Ovary (tissue), 9 donors: Measurements from ENCODE around the gene HOXA4. TPM values are rescaled to one million over a fixed set of nuclear protein-coding genes. Genes with fewer than 3 reads are reported as not detected.

ENCODE experiments used
- DNase-seq, 5 donors: peaks; one replicate each; pipeline ENCODE4 v3.0.0-alpha.2; 2019 to 2020
- H3K27ac ChIP-seq, 2 donors: fragments of 200-600 bp; one replicate each; pipeline versions ENCODE4 v1.5.1 to v1.8.0; 2019 to 2022
- H3K27me3 ChIP-seq: fragments of 200-600 bp; one replicate; pipeline ENCODE4 v1.8.0; 2022
- H3K36me3 ChIP-seq: fragments of 200-600 bp; sonication (generic); one replicate; pipeline ENCODE4 v1.5.1; 2019
- H3K4me1 ChIP-seq: one replicate; pipeline ENCODE4 v1.8.1; 2013; ENCODE audit warnings: mild to moderate bottlenecking, moderate library complexity; ENCODE audit not compliant: insufficient read depth
- H3K4me3 ChIP-seq: fragments of 200-600 bp; sonication (generic); one replicate; pipeline ENCODE4 v1.5.1; 2017
- H3K9me3 ChIP-seq, 2 donors: fragments of 200-600 bp in 1 of 2; sonication (generic) in 1 of 2; one replicate each; pipeline versions ENCODE4 v1.5.1 to v1.8.1; 2013 to 2019; ENCODE audit warnings: mild to moderate bottlenecking in 1 of 2, moderate library complexity in 1 of 2
- CTCF ChIP-seq, 3 donors: fragments of 450-650 bp in 2 of 3; fragments of 200-600 bp in 1 of 3; IDR thresholded peaks; one replicate each; pipeline versions ENCODE4 v1.5.1 to v1.8.0; 2016 to 2022; ENCODE audit warnings: antibody characterized with exemption in 3 of 3, mild to moderate bottlenecking in 1 of 3
- EP300 ChIP-seq: sonication (generic); formaldehyde crosslinking; IDR thresholded peaks from one replicate; pipeline ENCODE4 v1.6.1; 2017; ENCODE audit warnings: antibody characterized with exemption
- POLR2A ChIP-seq: fragments of 450-650 bp; IDR thresholded peaks from one replicate; pipeline ENCODE4 v1.6.1; 2017; ENCODE audit warnings: antibody characterized with exemption, mild to moderate bottlenecking, moderate library complexity
- WGBS, 3 donors: extraction: QIAGEN DNeasy Blood & Tissue Kit in 1 of 3; methylation state at CpG; one replicate each; pipeline versions ENCODE4 v1.1.5 to v1.1.7; 2013 to 2017; 5-methylcytosine and 5-hydroxymethylcytosine counted together
- intact Hi-C, 4 donors: fragments of 100-400 bp; cut with DNase I; formaldehyde crosslinking; loops; one replicate each; pipeline versions ENCODE4 v1.11.0 to v1.15.1; 2022 to 2023
- polyA plus RNA-seq, 2 donors: library from polyadenylated mRNA; stranded (reverse); fragments of 200-250 nt in 1 of 2; fragments of 350-450 nt in 1 of 2; fragmentation: Illumina TruSeq in 1 of 2; extraction: RNeasy Lipid Tissue Mini Kit (QIAGEN cat#74804) in 1 of 2; gene quantifications; one replicate each; pipeline ENCODE4 v1.2.3, GENCODE V29; 2013 to 2014
- total RNA-seq, 7 donors: library from RNA; depleted of rRNA in 2 of 7; stranded (reverse); fragments of >200 nt in 2 of 7; fragmentation: NEBNext Ultra II Directional in 3 of 7; extraction: Animal tissue kit (Norgen Biotek cat#: 25700) in 3 of 7; gene quantifications; one replicate each; pipeline versions ENCODE4 v1.1.0 to v1.2.4, GENCODE V29; 2016 to 2023
- donor health status: DM: no; HTN: no; CAD: no; lungs with moderate emphysema.
- donor health status: DM: no; HTN: no; CAD: no.
- donor health status: Bipolar disorder and iron deficiency.
- donor health status: DM: yes; HTN: yes; CAD: no.
- donor health status: DM: no; HTN: no; CAD: no.
- donor health status: DM: yes; HTN: yes; CAD: no.

HOXA4 gene
- total and polyA plus RNA-seq, 9 donors = 0.22 to 34.0 (median 3.5) TPM

- TF ChIP-seq EP300 (no peak), POLR2A (no peak), CTCF (IDR thresholded peaks at IDR 0.05) (no peak)
- no peak overlapping the region for H3K27ac ChIP-seq
- WGBS, 3 donors = 18 to 38% (median 21%) methylated on average over 48 of the region's 48 CpGs
- H3K4me3 ChIP-seq = peak overlapping the region; percentile 61
- intact Hi-C loops = loop anchor here in 2 of 4 donors (5.0 to 10.0 kb wide), 3 partner anchors 788 to 1260 kb away; partner anchors contain the start of genes CBX3 (in 1 of the 2) and HNRNPA2B1 (in 1 of the 2)
- DNase-seq = peak in 3 of 5 donors; percentile 3 to 30 (median 26)
- peaks cover 3% of the 10 kb centered on the region for H3K27me3 ChIP-seq
- peaks cover 0 to 3% of the 10 kb centered on the region in 2 donors for H3K9me3 ChIP-seq
- peaks cover 6% of the 10 kb centered on the region for H3K4me1 ChIP-seq
- no peaks in the 10 kb centered on the region for H3K36me3 ChIP-seq
Observed at GRCh38 chr7:27154901-27155815, 24.6 kb upstream of the HOXA4 start.

GRCh38 chr7:27154369-27154768, 23.8 kb upstream of the HOXA4 start:
- Histone ChIP-seq H3K27ac (no peak overlapping the region), H3K9me3 (peaks cover 0 to 3% of the 10 kb centered on the region in 2 donors), H3K4me3 (peak overlapping the region; percentile 61), H3K36me3 (no peaks in the 10 kb centered on the region), H3K4me1 (peaks cover 6% of the 10 kb centered on the region), H3K27me3 (peaks cover 3% of the 10 kb centered on the region)
- TF ChIP-seq POLR2A (no peak), CTCF (IDR thresholded peaks at IDR 0.05) (no peak), EP300 (no peak)
- 72 to 81% (median 73%) methylated on average over 10 of the region's 10 CpGs for WGBS, 3 donors
- intact Hi-C loops = loop anchor here in 1 of 4 donors (10.0 kb wide), 2 partner anchors 950 to 1260 kb away; partner anchors contain the start of genes CBX3 and HNRNPA2B1
- peak in 3 of 5 donors; percentile 6 to 22 (median 15) for DNase-seq

- H3K27me3 ChIP-seq = peaks cover 3% of the 10 kb centered on the region
Observed at GRCh38 chr7:27153526-27153925, 23.0 kb upstream of the HOXA4 start.

More at GRCh38 chr7:27153526-27153925, 23.0 kb upstream of the HOXA4 start:
- whole genome bisulfite sequencing, 3 donors = 91 to 97% (median 94%) methylated on average over 3 of the region's 3 CpGs
- intact Hi-C loops = loop anchor here in 1 of 4 donors (10.0 kb wide), 2 partner anchors 949 to 1259 kb away; partner anchors contain the start of genes CBX3 and HNRNPA2B1
- H3K4me1 ChIP-seq = peaks cover 6% of the 10 kb centered on the region
- H3K36me3 ChIP-seq = no peaks in the 10 kb centered on the region
- no peak overlapping the region for H3K4me3 ChIP-seq
- TF ChIP-seq POLR2A = no peak
- no peak for TF ChIP-seq CTCF (IDR thresholded peaks at IDR 0.05)
- no peak for TF ChIP-seq EP300
- H3K27ac ChIP-seq = no peak overlapping the region
- peaks cover 0 to 3% of the 10 kb centered on the region in 2 donors for H3K9me3 ChIP-seq
- no peak for DNase-seq
